ENCODE data around the gene TULP4.

Gene TULP4

GRCh38 chr6:158324136-158324535 lies 11.9 kb downstream of the TULP4 start:
- DNase-seq (ENCODE audit: low read depth), result no peak
- H3K4me3 ChIP-seq (ENCODE audit: low read depth, low read length), result no peak overlapping the region
- no peak for TF ChIP-seq CTCF (IDR thresholded peaks at IDR 0.05; ENCODE audit: low read depth, low read length, missing control alignments)
- in situ Hi-C loops (cut with HindIII; ENCODE audit: low sequenced_read_pairs), result no loop called here

- DNase-seq (ENCODE audit: low read depth), result no peak
- no peak overlapping the region for H3K4me3 ChIP-seq (ENCODE audit: low read depth, low read length)
- in situ Hi-C loops (cut with HindIII; ENCODE audit: low sequenced_read_pairs), result no loop called here
- no peak for TF ChIP-seq CTCF (IDR thresholded peaks at IDR 0.05; ENCODE audit: low read depth, low read length, missing control alignments)
Measured at GRCh38 chr6:158327211-158327610, 14.9 kb downstream of the TULP4 start.

GRCh38 chr6:158328952-158329351 lies 16.7 kb downstream of the TULP4 start:
- no peak overlapping the region for H3K4me3 ChIP-seq (ENCODE audit: low read depth, low read length)
- in situ Hi-C loops (cut with HindIII; ENCODE audit: low sequenced_read_pairs), result no loop called here
- DNase-seq (ENCODE audit: low read depth), result no peak
- TF ChIP-seq CTCF (IDR thresholded peaks at IDR 0.05; ENCODE audit: low read depth, low read length, missing control alignments), result no peak

- no peak for TF ChIP-seq CTCF (IDR thresholded peaks at IDR 0.05; ENCODE audit: low read depth, low read length, missing control alignments)
- DNase-seq (ENCODE audit: low read depth), result no peak
- in situ Hi-C loops (cut with HindIII; ENCODE audit: low sequenced_read_pairs), result no loop called here
- no peak overlapping the region for H3K4me3 ChIP-seq (ENCODE audit: low read depth, low read length)
Measured at GRCh38 chr6:158329531-158329930, 17.3 kb downstream of the TULP4 start.

- H3K4me3 ChIP-seq (ENCODE audit: low read depth, low read length), result no peak overlapping the region
- no peak for DNase-seq (ENCODE audit: low read depth)
- in situ Hi-C loops (cut with HindIII; ENCODE audit: low sequenced_read_pairs), result no loop called here
- TF ChIP-seq CTCF (IDR thresholded peaks at IDR 0.05; ENCODE audit: low read depth, low read length, missing control alignments), result no peak
Measured at GRCh38 chr6:158330016-158330415, 17.8 kb downstream of the TULP4 start.

- H3K4me3 ChIP-seq (ENCODE audit: low read depth, low read length), result no peak overlapping the region
- in situ Hi-C loops (cut with HindIII; ENCODE audit: low sequenced_read_pairs), result no loop called here
- no peak for TF ChIP-seq CTCF (IDR thresholded peaks at IDR 0.05; ENCODE audit: low read depth, low read length, missing control alignments)
- no peak for DNase-seq (ENCODE audit: low read depth)
Measured at GRCh38 chr6:158332237-158332636, 20.0 kb downstream of the TULP4 start.

- TF ChIP-seq CTCF (IDR thresholded peaks at IDR 0.05; ENCODE audit: low read depth, low read length, missing control alignments), result no peak
- no peak for DNase-seq (ENCODE audit: low read depth)
- in situ Hi-C loops (cut with HindIII; ENCODE audit: low sequenced_read_pairs), result no loop called here
- H3K4me3 ChIP-seq (ENCODE audit: low read depth, low read length), result no peak overlapping the region
Measured at GRCh38 chr6:158333094-158333493, 20.8 kb downstream of the TULP4 start.

All from astrocyte of the cerebellum (primary cell).